H9 (cell line): ENCODE measurements around the gene TNNT1. TPM values are rescaled to one million over a fixed set of nuclear protein-coding genes. Genes with fewer than 3 reads are reported as not detected.

Experiments
- DNase-seq: peaks from one replicate; pipeline ENCODE4 v3.0.0-alpha.2; 2017
- H2AFZ ChIP-seq: one replicate; pipeline ENCODE4 v1.6.1; 2013; ENCODE audit warnings: mild to moderate bottlenecking, low read length, control low read depth, moderate library complexity
- H2AK5ac ChIP-seq: 2 replicates; pipeline ENCODE4 v1.6.1; 2013; ENCODE audit warnings: low read length, control low read depth, mixed read lengths; ENCODE audit not compliant: insufficient read length
- H2BK120ac ChIP-seq: one replicate; pipeline ENCODE4 v1.6.1; 2013; ENCODE audit warnings: low read depth, mild to moderate bottlenecking, low read length, control low read depth, inconsistent platforms; ENCODE audit not compliant: poor library complexity, severe bottlenecking
- H2BK12ac ChIP-seq: 2 replicates; pipeline ENCODE4 v1.6.1; 2013; ENCODE audit warnings: low read length, control low read depth, mixed read lengths, low read depth; ENCODE audit not compliant: insufficient read length
- H2BK15ac ChIP-seq: 2 replicates; pipeline ENCODE4 v1.6.1; 2013; ENCODE audit warnings: low read depth, low read length, control low read depth
- H2BK20ac ChIP-seq: one replicate; pipeline ENCODE4 v1.6.1; 2013; ENCODE audit warnings: low read depth, mild to moderate bottlenecking, low read length, control low read depth, inconsistent platforms; ENCODE audit not compliant: poor library complexity, severe bottlenecking
- H2BK5ac ChIP-seq: 2 replicates; pipeline ENCODE4 v1.6.1; 2013; ENCODE audit warnings: low read length, control low read depth, mixed read lengths; ENCODE audit not compliant: insufficient read length
- H3K14ac ChIP-seq: 2 replicates; pipeline ENCODE4 v1.6.1; 2013; ENCODE audit warnings: low read length, control low read depth; ENCODE audit not compliant: insufficient read depth
- H3K18ac ChIP-seq: 2 replicates; pipeline ENCODE4 v1.6.1; 2013; ENCODE audit warnings: low read depth, mild to moderate bottlenecking, mixed read lengths, low read length, control low read depth; ENCODE audit not compliant: insufficient read length
- H3K23ac ChIP-seq: 2 replicates; pipeline ENCODE4 v1.6.1; 2013; ENCODE audit warnings: low read length, control low read depth, mixed read lengths, low read depth; ENCODE audit not compliant: insufficient read length
- H3K23me2 ChIP-seq: 2 replicates; pipeline ENCODE4 v1.6.1; 2013; ENCODE audit warnings: low read depth, mild to moderate bottlenecking, mixed read lengths, low read length, control low read depth; ENCODE audit not compliant: insufficient read length, poor library complexity, severe bottlenecking
- H3K27ac ChIP-seq: 2 replicates; pipeline ENCODE4 v1.5.1; 2013; ENCODE audit warnings: low read length, control low read depth, mixed read lengths, low read depth; ENCODE audit not compliant: insufficient read length
- H3K27me3 ChIP-seq: 2 replicates; pipeline ENCODE4 v1.6.1; 2013; ENCODE audit warnings: low read length, control low read depth, inconsistent platforms; ENCODE audit not compliant: insufficient read depth
- H3K4ac ChIP-seq: 2 replicates; pipeline ENCODE4 v1.6.1; 2013; ENCODE audit warnings: low read depth, mild to moderate bottlenecking, control low read depth, inconsistent platforms, low read length, moderate library complexity
- H3K4me1 ChIP-seq: 2 replicates; pipeline ENCODE4 v1.6.1; 2013; ENCODE audit warnings: low read length, control low read depth, inconsistent platforms; ENCODE audit not compliant: insufficient read depth
- H3K4me2 ChIP-seq: 2 replicates; pipeline ENCODE4 v1.6.1; 2013; ENCODE audit warnings: low read length, control low read depth, mixed read lengths; ENCODE audit not compliant: insufficient read length, insufficient read depth
- H3K56ac ChIP-seq: 2 replicates; pipeline ENCODE4 v1.6.1; 2013; ENCODE audit warnings: low read depth, mild to moderate bottlenecking, mixed read lengths, low read length, control low read depth; ENCODE audit not compliant: insufficient read length
- H3K79me1 ChIP-seq: 2 replicates; pipeline ENCODE4 v1.6.1; 2013; ENCODE audit warnings: low read depth, mild to moderate bottlenecking, moderate library complexity, low read length, control low read depth, inconsistent platforms; ENCODE audit not compliant: insufficient read depth, poor library complexity, severe bottlenecking
- H3K79me2 ChIP-seq: 2 replicates; pipeline ENCODE4 v1.6.1; 2013; ENCODE audit warnings: low read length, control low read depth, inconsistent platforms; ENCODE audit not compliant: insufficient read depth
- H3K9ac ChIP-seq: 2 replicates; pipeline ENCODE4 v1.6.1; 2013; ENCODE audit warnings: low read length, control low read depth, mixed read lengths; ENCODE audit not compliant: insufficient read length; ENCODE audit errors: extremely low read depth
- H3K9me3 ChIP-seq: one replicate; pipeline ENCODE4 v1.6.1; 2013; ENCODE audit warnings: low read depth, low read length, inconsistent platforms; ENCODE audit not compliant: control insufficient read depth
- H3T11ph ChIP-seq: one replicate; pipeline ENCODE4 v1.6.1; 2013; ENCODE audit warnings: mild to moderate bottlenecking, low read length, control low read depth, inconsistent platforms
- H4K20me1 ChIP-seq: one replicate; pipeline ENCODE4 v1.6.1; 2013; ENCODE audit not compliant: control insufficient read depth, insufficient read length, insufficient read depth
- H4K5ac ChIP-seq: 2 replicates; pipeline ENCODE4 v1.6.1; 2013; ENCODE audit warnings: low read depth, mild to moderate bottlenecking, mixed read lengths, low read length, control low read depth; ENCODE audit not compliant: insufficient read length
- H4K8ac ChIP-seq: replicated peaks from 2 replicates; pipeline ENCODE4 v1.6.1; 2013; ENCODE audit warnings: low read length, control low read depth, mixed read lengths, low read depth; ENCODE audit not compliant: insufficient read length
- H4K91ac ChIP-seq: 2 replicates; pipeline ENCODE4 v1.6.1; 2013; ENCODE audit warnings: low read depth, mild to moderate bottlenecking, moderate library complexity, mixed read lengths, low read length, control low read depth; ENCODE audit not compliant: insufficient read length
- H3K27ac Mint-ChIP-seq, 3 experiments: 2 replicates in 2 of 3; 3 replicates in 1 of 3; pipeline ENCODE4 v1.8.0; 2020 to 2021; ENCODE audit warnings: mixed read lengths in 3 of 3, mild to moderate bottlenecking in 1 of 3, moderate library complexity in 1 of 3
- H3K27me3 Mint-ChIP-seq: 2 replicates; pipeline ENCODE4 v1.8.0; 2021; ENCODE audit warnings: low read depth, mild to moderate bottlenecking, moderate library complexity, mixed read lengths
- H3K36me3 Mint-ChIP-seq, 3 experiments: 2 replicates in 2 of 3; 3 replicates in 1 of 3; pipeline ENCODE4 v1.8.0; 2020 to 2021; ENCODE audit warnings: low read depth in 3 of 3, mixed read lengths in 3 of 3; ENCODE audit not compliant: insufficient read depth in 1 of 3
- H3K4me1 Mint-ChIP-seq, 2 experiments: 2 replicates each; pipeline ENCODE4 v1.8.0; 2020; ENCODE audit warnings: mixed read lengths in 2 of 2
- H3K4me3 Mint-ChIP-seq, 2 experiments: 2 replicates in 1 of 2; 3 replicates in 1 of 2; pipeline ENCODE4 v1.8.0; 2020 to 2021; ENCODE audit warnings: mild to moderate bottlenecking in 2 of 2, mixed read lengths in 2 of 2, moderate library complexity in 1 of 2
- H3K9me3 Mint-ChIP-seq, 2 experiments: 2 replicates in 1 of 2; 3 replicates in 1 of 2; pipeline ENCODE4 v1.8.0; 2020; ENCODE audit warnings: mild to moderate bottlenecking in 2 of 2, mixed read lengths in 2 of 2, moderate library complexity in 1 of 2
- WGBS: extraction: QIAGEN DNeasy Blood & Tissue Kit; methylation state at CpG from one replicate; pipeline ENCODE4 v1.1.7; 2013; ENCODE audit warnings: missing lambda C conversion rate, low lambda C conversion rate, mixed read lengths; ENCODE audit not compliant: insufficient read length; ENCODE audit errors: extremely low coverage; 5-methylcytosine and 5-hydroxymethylcytosine counted together
- total RNA-seq: library from RNA; stranded (reverse); gene quantifications from 2 replicates; pipeline ENCODE4 v1.2.1, GENCODE V29; 2021
- TF ChIP-seq, protein P1 (sequence below): fragments of 200-600 bp; sonication (generic); conservative IDR thresholded peaks from 3 replicates; pipeline ENCODE4 v1.8.0; 2021; ENCODE audit warnings: antibody characterized with exemption, mild to moderate bottlenecking

The TNNT1 gene
- total RNA-seq, 1 experiment from 2014 or later: 127 TPM

DNA sequence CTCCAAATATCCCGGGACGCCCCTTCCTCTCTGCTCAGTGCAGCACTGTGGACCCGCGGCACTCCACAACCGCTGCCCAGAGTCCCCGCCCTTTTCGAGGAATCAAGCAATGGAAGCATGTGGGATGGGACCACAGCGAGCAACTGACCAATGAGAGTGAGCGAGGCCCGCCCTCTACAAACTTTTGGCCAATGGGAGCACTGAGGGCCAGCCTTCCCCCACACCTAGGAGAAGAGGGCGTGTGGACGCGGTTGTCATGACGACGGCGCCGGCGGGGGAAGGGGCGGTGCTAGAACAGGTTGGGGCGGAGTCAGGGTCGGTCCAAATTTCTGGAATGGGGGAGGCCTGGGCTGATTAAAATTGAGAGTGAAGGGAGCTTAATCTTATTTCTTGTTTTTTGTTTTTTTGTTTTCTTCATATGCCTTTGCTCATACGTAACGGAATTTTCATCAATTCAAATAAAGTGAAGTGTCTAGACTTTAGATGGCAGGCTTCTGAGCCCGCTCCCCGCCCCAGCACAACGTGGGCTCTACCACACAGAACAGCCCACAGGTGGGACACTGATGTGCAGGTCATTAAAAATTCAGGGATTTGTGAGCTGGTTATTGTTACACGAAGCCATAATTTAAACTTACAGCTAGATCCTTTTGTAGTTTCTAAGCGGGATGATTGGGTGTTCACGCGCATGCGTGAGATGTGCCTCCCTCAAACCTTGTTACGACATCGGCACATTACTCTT, 17.7 kb upstream of the TNNT1 start, which contains the start of gene DNAAF3:
DNAAF3 (minus strand) TSS at position 84 of the 739 bp plus-strand sequence. CDS start 200 bp downstream, outside the sequence.
- Histone ChIP-seq H4K5ac (no peak within 1 kb of the TSS), H2BK15ac (no peak within 1 kb of the TSS), H3K9me3 (no peaks in the 10 kb centered on the region), H2BK5ac (no peak within 1 kb of the TSS), H3K56ac (no peak within 1 kb of the TSS), H3K79me2 (no peaks in the 10 kb centered on the region), H3K23ac (no peak within 1 kb of the TSS), H2AFZ (no peak within 1 kb of the TSS), H3K4ac (no peak within 1 kb of the TSS), H2BK12ac (no peak within 1 kb of the TSS), H4K8ac (no peak within 1 kb of the TSS), H3K27ac (no peak within 1 kb of the TSS), H4K20me1 (no peaks in the 10 kb centered on the region), H2BK20ac (no peak within 1 kb of the TSS), H3K9ac (no peak within 1 kb of the TSS), H2BK120ac (no peak within 1 kb of the TSS), H3K4me1 (no peaks in the 10 kb centered on the region), H4K91ac (no peak within 1 kb of the TSS), H3K27me3 (no peaks in the 10 kb centered on the region; the same call in 1 of the 2 replicates), H2AK5ac (no peak within 1 kb of the TSS), H3K23me2 (peaks cover 8% of the 10 kb centered on the region), H3K4me2 (peak within 1 kb of the TSS; percentile 68), H3T11ph (no peak within 1 kb of the TSS), H3K79me1 (no peaks in the 10 kb centered on the region), H3K14ac (no peak within 1 kb of the TSS), H3K18ac (no peak within 1 kb of the TSS)
- peak; percentile 98 for DNase-seq
- Mint-ChIP-seq H3K36me3 (no peaks in the 10 kb centered on the region; a peak in 2 of 7 replicates), H3K27me3 (peaks cover 40% of the 10 kb centered on the region), H3K9me3 (peaks cover 1 to 2% of the 10 kb centered on the region in 2 experiments; a peak in 3 of 5 replicates), H3K27ac (peak within 1 kb of the TSS; percentile 97 to 99 (median 99)), H3K4me3 (peak within 1 kb of the TSS; percentile 85 to 95), H3K4me1 (peaks cover 8 to 14% of the 10 kb centered on the region in 2 experiments)
- TF ChIP-seq, protein P1, sequence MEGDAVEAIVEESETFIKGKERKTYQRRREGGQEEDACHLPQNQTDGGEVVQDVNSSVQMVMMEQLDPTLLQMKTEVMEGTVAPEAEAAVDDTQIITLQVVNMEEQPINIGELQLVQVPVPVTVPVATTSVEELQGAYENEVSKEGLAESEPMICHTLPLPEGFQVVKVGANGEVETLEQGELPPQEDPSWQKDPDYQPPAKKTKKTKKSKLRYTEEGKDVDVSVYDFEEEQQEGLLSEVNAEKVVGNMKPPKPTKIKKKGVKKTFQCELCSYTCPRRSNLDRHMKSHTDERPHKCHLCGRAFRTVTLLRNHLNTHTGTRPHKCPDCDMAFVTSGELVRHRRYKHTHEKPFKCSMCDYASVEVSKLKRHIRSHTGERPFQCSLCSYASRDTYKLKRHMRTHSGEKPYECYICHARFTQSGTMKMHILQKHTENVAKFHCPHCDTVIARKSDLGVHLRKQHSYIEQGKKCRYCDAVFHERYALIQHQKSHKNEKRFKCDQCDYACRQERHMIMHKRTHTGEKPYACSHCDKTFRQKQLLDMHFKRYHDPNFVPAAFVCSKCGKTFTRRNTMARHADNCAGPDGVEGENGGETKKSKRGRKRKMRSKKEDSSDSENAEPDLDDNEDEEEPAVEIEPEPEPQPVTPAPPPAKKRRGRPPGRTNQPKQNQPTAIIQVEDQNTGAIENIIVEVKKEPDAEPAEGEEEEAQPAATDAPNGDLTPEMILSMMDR: no peak
- no CpG with 5 or more reads among the region's 33 CpGs for WGBS
